GM12878 (cell line): ENCODE results near the gene ATN1. TPM values are rescaled to one million over a fixed set of nuclear protein-coding genes. Genes with fewer than 3 reads are reported as not detected.

Experiments used
- ATAC-seq: fragments of 200-7000 bp; cut with Tn5 transposase; 3 replicates; pipeline ENCODE4 v1.9.1; 2020; ENCODE audit warnings: mild to moderate bottlenecking, moderate library complexity
- BruUV-seq: library from RNA; stranded (reverse); fragments of 400-500 nt; replicated peaks from 2 replicates; lab custom pipeline; 2021; lab: Mats Ljungman, UMichigan
- CTCF ChIA-PET: fragments of 300-600 bp; sonication (Branson Sonifier 250); formaldehyde crosslinking; extraction: SDS; loops from one replicate; lab custom pipeline; 2021; ENCODE audit warnings: inconsistent platforms; lab: Yijun Ruan, JAX
- POLR2A ChIA-PET: fragments of 350-600 bp; formaldehyde crosslinking; extraction: SDS; loops from one replicate; lab custom pipeline; 2021; ENCODE audit warnings: inconsistent platforms; lab: Charles Lee
- RAD21 ChIA-PET: fragments of 300-600 bp; sonication (Branson Sonifier 250); formaldehyde crosslinking; loops from one replicate; lab custom pipeline; 2023; ENCODE audit warnings: antibody characterized with exemption; ENCODE audit not compliant: unreplicated experiment; lab: Charles Lee
- SMC1A ChIA-PET: fragments of 300-600 bp; sonication (Branson Sonifier 250); formaldehyde crosslinking; loops from one replicate; lab custom pipeline; 2023; ENCODE audit not compliant: unreplicated experiment, uncharacterized antibody; lab: Charles Lee
- DNase-seq: peaks from one replicate; pipeline ENCODE4 v3.0.0-alpha.2; 2011; ENCODE audit warnings: low read depth, low spot score
- FAIRE-seq: peaks from 3 replicates; lab custom pipeline; 2011; peaks lifted over from hg19 to GRCh38; lab: Jason Lieb, UNC
- H2AFZ ChIP-seq: 2 replicates; pipeline ENCODE4 v1.6.0; 2011; ENCODE audit warnings: low read depth, low read length, control low read depth; ENCODE audit not compliant: control insufficient read depth
- H3K27ac ChIP-seq: 2 replicates; pipeline ENCODE4 v1.5.1; 2011; ENCODE audit warnings: control low read depth; ENCODE audit not compliant: control insufficient read depth, insufficient read depth
- H3K27me3 ChIP-seq, 2 experiments: replicated peaks in 1 of 2; 2 replicates each; pipeline versions ENCODE4 v1.6.0 to v1.6.1; 2011; ENCODE audit warnings: low read length in 1 of 2; ENCODE audit not compliant: control insufficient read depth in 2 of 2, insufficient read depth in 2 of 2
- H3K36me3 ChIP-seq, 2 experiments: 2 replicates each; pipeline ENCODE4 v1.5.1; 2011; ENCODE audit warnings: low read length in 1 of 2; ENCODE audit not compliant: control insufficient read depth in 2 of 2, insufficient read depth in 2 of 2
- H3K4me1 ChIP-seq: 2 replicates; pipeline ENCODE4 v1.6.1; 2011; ENCODE audit warnings: mild to moderate bottlenecking, low read length, moderate library complexity, mixed read lengths; ENCODE audit not compliant: control insufficient read depth, insufficient read depth
- H3K4me2 ChIP-seq: 2 replicates; pipeline ENCODE4 v1.6.0; 2011; ENCODE audit warnings: control low read depth; ENCODE audit not compliant: control insufficient read depth, insufficient read depth
- H3K4me3 ChIP-seq: fragments of 200-600 bp; sonication (generic); 2 replicates; pipeline ENCODE4 v1.5.1; 2016
- H3K79me2 ChIP-seq: 2 replicates; pipeline ENCODE4 v1.6.0; 2011; ENCODE audit warnings: low read length; ENCODE audit not compliant: control insufficient read depth, insufficient read depth
- H3K9ac ChIP-seq: 2 replicates; pipeline ENCODE4 v1.8.0; 2011; ENCODE audit warnings: low read length, control low read depth, mixed read lengths; ENCODE audit not compliant: control insufficient read depth, insufficient read depth
- H3K9me3 ChIP-seq: replicated peaks from 3 replicates; pipeline ENCODE4 v1.5.1; 2011; ENCODE audit warnings: mild to moderate bottlenecking, low read length; ENCODE audit not compliant: control insufficient read depth, insufficient read depth
- H4K20me1 ChIP-seq: 2 replicates; pipeline ENCODE4 v1.6.0; 2011; ENCODE audit not compliant: control insufficient read depth, insufficient read depth
- NFYB ChIP-seq: IDR thresholded peaks from 2 replicates; pipeline ENCODE4 v1.6.1; 2011; ENCODE audit warnings: low read depth, mild to moderate bottlenecking, low read length, improper control_type of control experiment, moderate library complexity; ENCODE audit not compliant: insufficient read depth
- PAX5 ChIP-seq: IDR thresholded peaks from 2 replicates; pipeline ENCODE4 v1.6.1; 2011; ENCODE audit warnings: low read depth, low read length, borderline replicate concordance
- PBX3 ChIP-seq: IDR thresholded peaks from 2 replicates; pipeline ENCODE4 v1.6.1; 2011; ENCODE audit warnings: mild to moderate bottlenecking, low read depth, low read length, moderate library complexity; ENCODE audit not compliant: insufficient replicate concordance
- PKNOX1 ChIP-seq: fragments of 450-650 bp; IDR thresholded peaks from 2 replicates; pipeline ENCODE4 v1.6.1; 2016; ENCODE audit warnings: mild to moderate bottlenecking
- SMC3 ChIP-seq: IDR thresholded peaks from 2 replicates; pipeline ENCODE4 v1.6.1; 2011; ENCODE audit warnings: low read length, improper control_type of control experiment, borderline replicate concordance
- ZBTB33 ChIP-seq: fragments of 450-650 bp; IDR thresholded peaks from 2 replicates; pipeline ENCODE4 v1.6.1; 2017; ENCODE audit warnings: mild to moderate bottlenecking
- WGBS: methylation state at CpG from one replicate; pipeline ENCODE4 v1.1.6; 2016; ENCODE audit warnings: low lambda C conversion rate; ENCODE audit not compliant: insufficient replicate concordance, insufficient coverage; ENCODE audit errors: missing lambda C conversion rate; 5-methylcytosine and 5-hydroxymethylcytosine counted together
- in situ Hi-C: fragments of 300-500 bp; cut with MboI; formaldehyde crosslinking; loops from 9 replicates; pipeline ENCODE4 v1.14.3; 2018; ENCODE audit warnings: mixed read lengths
- intact Hi-C: fragments of 100-400 bp; cut with micrococcal nuclease; formaldehyde crosslinking; loops from one replicate; pipeline ENCODE4 v1.14.2; 2022; ENCODE audit not compliant: unreplicated experiment
- polyA plus RNA-seq, 11 experiments: library from polyadenylated mRNA; depleted of rRNA in 4 of 11; unstranded in 6 of 11; stranded (reverse) in 5 of 11; fragments of >200 nt; fragmentation: Nextera tagmentation in 4 of 11; fragmentation: Illumina TruSeq in 1 of 11; extraction: Ambion mirVana in 4 of 11; extraction: Trizol in 1 of 11; gene quantifications; 1 replicate in 1 of 11; 2 replicates in 10 of 11; pipeline versions ENCODE4 v1.2.1 to v1.2.3, GENCODE V29; 2011 to 2016; ENCODE audit warnings: inconsistent platforms in 2 of 11, missing spikeins in 2 of 11, low read depth in 1 of 11
- total RNA-seq, 4 experiments: library from RNA; depleted of rRNA in 3 of 4; stranded (reverse); fragments of >200 nt in 3 of 4; fragmentation: Illumina TruSeq in 1 of 4; extraction: Trizol in 1 of 4; gene quantifications; 2 replicates each; pipeline versions ENCODE4 v1.2.1 to v1.2.3, GENCODE V29; 2013 to 2021

ATN1 gene
- total and polyA plus RNA-seq, 10 of the 15 experiments (the other 5 are each of a cell fraction or from before 2014, with no cell fraction given), result 0.08 to 44.5 (median 5.0) TPM

- Histone ChIP-seq H3K9ac (no peak overlapping the region), H4K20me1 (no peaks in the 10 kb centered on the region), H3K79me2 (peaks cover 26% of the 10 kb centered on the region), H3K4me1 (peaks cover 20% of the 10 kb centered on the region), H3K27ac (no peak overlapping the region), H3K9me3 (no peaks in the 10 kb centered on the region), H3K27me3 (no peaks in the 10 kb centered on the region), H3K4me3 (no peak overlapping the region), H2AFZ (no peak overlapping the region), H3K4me2 (no peak overlapping the region), H3K36me3 (peaks cover 2 to 3% of the 10 kb centered on the region in 2 experiments; a peak in 1 of 4 replicates)
- POLR2A ChIA-PET, result interaction anchor here (3.8 to 17.8 kb wide), 2 partner anchors 18 kb away, joined by 19 to 524 read pairs; no protein-coding TSS in a partner anchor
- 96% methylated on average over 11 of the region's 11 CpGs for whole genome bisulfite sequencing
- ATAC-seq, result no peak
- in situ Hi-C loops (no loop called here), intact Hi-C loops (no loop called here)
- no peak for DNase-seq
- RAD21 ChIA-PET, result interaction anchor here (2.8 to 5.6 kb wide), 2 partner anchors 17 to 74 kb away, joined by 20 to 45 read pairs; partner anchors contain the start of gene TPI1
- peak; percentile 51; the same call in 1 of the 2 replicates for TF ChIP-seq ZBTB33
- no peak for TF ChIP-seq PAX5
- CTCF ChIA-PET, result interaction anchor here (11.6 kb wide), 1 partner anchor 18 kb away, joined by 645 read pairs; no protein-coding TSS in a partner anchor
- SMC1A ChIA-PET, result interaction anchor here (11.6 kb wide), 1 partner anchor 18 kb away, joined by 395 read pairs; no protein-coding TSS in a partner anchor
- BruUV-seq, result no TSS peak
- FAIRE-seq, result no peak
Observed at GRCh38 chr12:6942331-6942665, 14.5 kb downstream of the ATN1 start.

- TF ChIP-seq NFYB, result peak; percentile 85
- TF ChIP-seq SMC3, result no peak
- TF ChIP-seq PBX3, result peak; percentile 94
- peak; percentile 97 for TF ChIP-seq PKNOX1
- H3K9ac ChIP-seq, result peak overlapping the region; percentile 90
- DNase-seq, result no peak
- SMC1A ChIA-PET, result interaction anchor here (0.7 to 11.6 kb wide), 13 partner anchors 9 to 890 kb away, joined by 3 to 395 read pairs (median 5); partner anchors contain the start of genes C1RL, LPCAT3 and SPSB2
- FAIRE-seq, result peak; percentile 88
- intact Hi-C loops, result no loop called here
- whole genome bisulfite sequencing, result 2% methylated on average over 13 of the region's 13 CpGs
- no TSS peak for BruUV-seq
- 0 out of 2 replicates have a peak overlapping the region, but pooled peaks have one; percentile 78 for H3K4me3 ChIP-seq
- peak overlapping the region; percentile 2 for H2AFZ ChIP-seq
- peaks cover 25% of the 10 kb centered on the region for H3K4me1 ChIP-seq
- H3K79me2 ChIP-seq, result peaks cover 26% of the 10 kb centered on the region
- H4K20me1 ChIP-seq, result no peaks in the 10 kb centered on the region
- H3K4me2 ChIP-seq, result peak overlapping the region; percentile 70
- ATAC-seq, result peak; percentile 46
- in situ Hi-C loops, result no loop called here
- CTCF ChIA-PET, result interaction anchor here (0.7 to 11.6 kb wide), 19 partner anchors 9 to 169 kb away, joined by 3 to 645 read pairs (median 7); partner anchors contain the start of genes C1R, C1RL and SPSB2
- RAD21 ChIA-PET, result interaction anchor here (0.6 to 7.0 kb wide), 15 partner anchors 9 to 167 kb away, joined by 3 to 426 read pairs (median 8); partner anchors contain the start of genes ATN1, C1RL, CDCA3 and LPCAT3
- H3K9me3 ChIP-seq, result no peaks in the 10 kb centered on the region
- POLR2A ChIA-PET, result interaction anchor here (0.6 to 17.8 kb wide), 17 partner anchors 8 to 190 kb away, joined by 3 to 524 read pairs (median 5); partner anchors contain the start of genes C1RL, CDCA3, LPCAT3 and LRRC23
- H3K27ac ChIP-seq, result peak overlapping the region; percentile 91
- H3K36me3 ChIP-seq, result peaks cover 2 to 8% of the 10 kb centered on the region in 2 experiments; a peak in 2 of 4 replicates
- no peaks in the 10 kb centered on the region for H3K27me3 ChIP-seq
Observed at GRCh38 chr12:6943389-6943721, 15.6 kb downstream of the ATN1 start.
